ENCODE measurements around the gene ECI2.

GRCh38 chr6:4128072-4128471, 7.3 kb downstream of the ECI2 start:
- TF ChIP-seq POLR2AphosphoS5 (IDR thresholded peaks at IDR 0.05) (no peak), POLR2A (IDR thresholded peaks at IDR 0.05) (no peak), CTCF (IDR thresholded peaks at IDR 0.05 in 8 of 11, conservative IDR thresholded peaks at IDR 0.05 in 3 of 11) (no peak)
